ENCODE results near the gene TAX1BP1.

DNA sequence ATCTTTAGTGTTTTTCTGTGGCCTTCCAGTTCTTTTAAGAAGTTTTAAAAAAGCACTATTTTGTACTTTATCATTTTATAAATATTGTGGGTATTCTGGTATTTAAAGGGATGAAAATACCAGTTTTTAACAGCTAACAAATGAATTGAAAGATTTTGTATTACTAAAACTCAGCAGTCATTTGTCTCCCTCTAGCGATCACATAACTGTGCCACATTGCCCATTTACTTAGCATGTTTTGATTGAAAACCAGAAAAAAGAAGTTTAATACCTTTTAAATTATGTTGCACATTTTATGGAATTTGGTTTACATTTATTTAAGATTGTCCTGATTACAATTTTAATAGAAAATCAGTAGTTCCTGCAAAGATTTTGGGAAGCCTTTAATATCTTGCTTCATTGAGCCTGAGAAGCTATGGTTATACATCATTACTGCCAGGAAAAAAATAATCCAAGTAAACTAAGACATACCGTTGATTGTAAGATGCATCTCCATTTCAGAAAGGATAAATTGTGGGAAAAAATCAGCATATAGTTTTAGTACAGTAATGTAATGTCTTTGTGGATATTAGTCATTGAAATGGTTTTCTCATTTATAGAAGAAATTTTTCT lies 34.9 kb downstream of the TAX1BP1 start:
- TF ChIP-seq, protein P1, sequence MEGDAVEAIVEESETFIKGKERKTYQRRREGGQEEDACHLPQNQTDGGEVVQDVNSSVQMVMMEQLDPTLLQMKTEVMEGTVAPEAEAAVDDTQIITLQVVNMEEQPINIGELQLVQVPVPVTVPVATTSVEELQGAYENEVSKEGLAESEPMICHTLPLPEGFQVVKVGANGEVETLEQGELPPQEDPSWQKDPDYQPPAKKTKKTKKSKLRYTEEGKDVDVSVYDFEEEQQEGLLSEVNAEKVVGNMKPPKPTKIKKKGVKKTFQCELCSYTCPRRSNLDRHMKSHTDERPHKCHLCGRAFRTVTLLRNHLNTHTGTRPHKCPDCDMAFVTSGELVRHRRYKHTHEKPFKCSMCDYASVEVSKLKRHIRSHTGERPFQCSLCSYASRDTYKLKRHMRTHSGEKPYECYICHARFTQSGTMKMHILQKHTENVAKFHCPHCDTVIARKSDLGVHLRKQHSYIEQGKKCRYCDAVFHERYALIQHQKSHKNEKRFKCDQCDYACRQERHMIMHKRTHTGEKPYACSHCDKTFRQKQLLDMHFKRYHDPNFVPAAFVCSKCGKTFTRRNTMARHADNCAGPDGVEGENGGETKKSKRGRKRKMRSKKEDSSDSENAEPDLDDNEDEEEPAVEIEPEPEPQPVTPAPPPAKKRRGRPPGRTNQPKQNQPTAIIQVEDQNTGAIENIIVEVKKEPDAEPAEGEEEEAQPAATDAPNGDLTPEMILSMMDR (conservative IDR thresholded peaks at IDR 0.05 in 1 of 2, IDR thresholded peaks at IDR 0.05 in 1 of 2; ENCODE audit: extremely low read depth in 1 of 2, insufficient read depth in 1 of 2, low read depth in 1 of 2, low read length in 2 of 2), result peak; percentile 53 to 58
- TF ChIP-seq EZH2 (IDR thresholded peaks at IDR 0.05; ENCODE audit: borderline replicate concordance, low read length), result no peak
